ENCODE results near the gene ACOT8.
"Not testable (repeated sequence)": the region's sequence is repeated elsewhere in the genome, so short reads cannot be mapped to it uniquely, and the experiment has no call there.

Gene ACOT8

DNA sequence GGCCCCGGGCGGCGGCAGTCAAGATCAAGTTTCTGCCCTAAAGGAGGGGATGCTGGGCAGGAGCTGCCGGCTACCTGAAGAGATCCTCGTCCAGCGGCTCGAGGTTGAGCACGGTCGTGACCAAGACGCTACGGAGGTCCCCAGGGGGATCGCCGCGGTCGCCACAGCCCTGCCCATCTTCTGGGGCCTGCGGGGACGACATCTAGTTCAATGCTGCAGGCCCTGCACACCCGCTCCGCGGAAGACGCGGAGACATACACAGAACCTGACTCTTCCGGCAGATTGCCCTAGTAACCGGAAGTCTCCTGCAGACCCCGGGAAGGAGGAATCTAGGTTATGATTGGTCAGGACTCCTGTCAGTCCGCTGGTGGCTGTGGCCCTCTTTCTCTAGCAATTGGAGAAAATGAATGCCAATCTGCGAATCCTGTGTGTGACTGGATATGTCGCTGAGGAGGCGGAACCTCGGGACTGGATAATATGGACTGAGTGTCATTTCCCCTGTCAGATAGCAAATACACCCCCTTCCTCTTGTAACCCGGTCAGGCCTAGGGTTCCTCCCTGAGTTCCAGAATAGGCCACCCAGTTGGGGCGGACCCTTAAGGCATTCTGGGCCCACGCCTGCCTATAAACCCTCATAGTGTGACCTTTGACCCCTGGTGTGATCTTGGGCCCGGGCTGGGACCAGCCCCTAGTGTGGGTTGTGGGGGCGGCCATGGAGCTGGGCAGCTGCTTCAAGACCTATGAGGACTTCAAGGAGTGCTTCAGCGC is at the start of gene ACOT8, which contains the start of gene ZSWIM3:
Gene ACOT8 (minus strand): TSS at position 279 of the 768 bp plus-strand sequence. CDS start 77 bp downstream, at position 202.
Gene ZSWIM3 (plus strand): TSS at position 501 of the 768 bp plus-strand sequence. CDS start 212 bp downstream, at position 713.
- DNase-seq = peak; percentile 94

- DNase-seq = no peak
These were observed 48.4 kb upstream of the ACOT8 start for GRCh38 chr20:45905505-45906079.

DNA sequence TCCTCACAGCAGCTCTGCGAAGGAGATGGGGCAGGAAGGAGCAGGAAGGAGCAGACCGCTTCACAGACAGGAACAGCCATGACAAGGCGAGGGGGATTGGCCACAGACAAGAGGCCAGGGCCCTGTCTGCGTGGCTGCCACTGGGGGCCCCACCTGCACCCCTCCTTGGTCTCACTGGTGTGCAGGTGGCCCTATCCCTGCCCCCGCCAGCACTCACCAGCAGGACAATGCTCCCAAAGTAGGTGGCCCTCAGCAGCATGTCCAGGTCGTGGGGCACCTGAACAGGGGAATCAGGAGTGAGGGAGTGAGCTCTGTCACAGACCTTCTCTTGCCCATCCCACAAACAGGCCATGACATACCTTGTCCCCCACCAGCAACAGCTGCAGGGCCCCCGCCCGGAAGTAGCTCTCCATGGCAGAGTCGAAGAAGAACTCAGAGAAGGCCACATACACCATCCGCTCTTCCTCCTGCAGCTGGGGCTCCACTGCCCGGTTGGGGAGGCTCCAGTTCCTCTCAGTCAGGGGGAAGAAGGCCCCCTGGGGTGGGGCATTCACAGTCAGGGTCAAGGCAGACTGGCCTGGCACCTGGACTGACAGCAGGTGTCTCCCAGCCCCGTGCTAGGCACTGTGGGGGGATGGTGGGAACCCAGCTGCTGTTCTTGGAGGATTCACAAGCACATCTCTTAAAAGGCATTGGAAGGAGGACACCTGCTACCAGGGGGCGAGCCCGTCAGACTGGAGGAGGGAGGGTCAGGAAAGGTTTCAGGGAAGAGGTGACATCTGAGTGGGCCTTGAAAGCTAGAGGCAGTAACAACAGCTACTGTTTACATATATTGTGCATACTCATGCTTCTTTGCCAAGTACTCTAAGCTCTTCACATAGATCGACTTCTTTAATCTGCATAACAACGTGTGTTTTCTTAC is 47.7 kb upstream of the ACOT8 start:
- DNase-seq = no peak

GRCh38 chr20:45902199-45902701 is 45.1 kb upstream of the ACOT8 start:
- DNase-seq = no peak

GRCh38 chr20:45901332-45901731 is 44.1 kb upstream of the ACOT8 start:
- DNase-seq = not testable (repeated sequence)

GRCh38 chr20:45899046-45899835 is 42.0 kb upstream of the ACOT8 start:
- no peak for DNase-seq

DNA sequence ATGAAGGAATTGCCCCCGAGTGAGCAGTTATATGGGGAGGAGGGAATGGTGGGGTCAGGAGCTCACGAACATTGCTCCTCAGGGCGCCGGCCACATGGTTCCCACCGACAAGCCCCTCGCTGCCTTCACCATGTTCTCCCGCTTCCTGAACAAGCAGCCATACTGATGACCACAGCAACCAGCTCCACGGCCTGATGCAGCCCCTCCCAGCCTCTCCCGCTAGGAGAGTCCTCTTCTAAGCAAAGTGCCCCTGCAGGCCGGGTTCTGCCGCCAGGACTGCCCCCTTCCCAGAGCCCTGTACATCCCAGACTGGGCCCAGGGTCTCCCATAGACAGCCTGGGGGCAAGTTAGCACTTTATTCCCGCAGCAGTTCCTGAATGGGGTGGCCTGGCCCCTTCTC is 41.1 kb upstream of the ACOT8 start:
- DNase-seq = no peak

GRCh38 chr20:45897692-45898091 is 40.5 kb upstream of the ACOT8 start:
- DNase-seq = no peak

DNA sequence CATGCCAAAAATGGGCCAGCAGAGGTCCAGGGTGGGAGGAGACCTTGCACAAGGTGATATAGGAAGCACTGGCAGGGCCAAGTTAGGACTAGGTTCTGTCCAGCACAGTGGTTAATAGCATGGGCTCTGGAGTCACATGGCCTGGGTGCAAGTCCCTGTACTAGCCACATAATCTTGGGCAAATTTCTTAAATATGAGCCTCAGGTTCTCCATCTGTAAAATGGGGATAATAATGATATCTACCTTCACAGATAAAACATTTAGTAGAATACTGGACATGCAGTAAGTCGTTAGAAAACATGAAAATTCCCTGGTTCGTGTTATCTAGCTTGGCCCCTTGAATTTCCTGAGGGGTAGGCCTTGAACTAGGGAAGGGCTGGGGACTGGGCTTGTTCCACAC is 40.1 kb upstream of the ACOT8 start:
- DNase-seq = no peak

DNA sequence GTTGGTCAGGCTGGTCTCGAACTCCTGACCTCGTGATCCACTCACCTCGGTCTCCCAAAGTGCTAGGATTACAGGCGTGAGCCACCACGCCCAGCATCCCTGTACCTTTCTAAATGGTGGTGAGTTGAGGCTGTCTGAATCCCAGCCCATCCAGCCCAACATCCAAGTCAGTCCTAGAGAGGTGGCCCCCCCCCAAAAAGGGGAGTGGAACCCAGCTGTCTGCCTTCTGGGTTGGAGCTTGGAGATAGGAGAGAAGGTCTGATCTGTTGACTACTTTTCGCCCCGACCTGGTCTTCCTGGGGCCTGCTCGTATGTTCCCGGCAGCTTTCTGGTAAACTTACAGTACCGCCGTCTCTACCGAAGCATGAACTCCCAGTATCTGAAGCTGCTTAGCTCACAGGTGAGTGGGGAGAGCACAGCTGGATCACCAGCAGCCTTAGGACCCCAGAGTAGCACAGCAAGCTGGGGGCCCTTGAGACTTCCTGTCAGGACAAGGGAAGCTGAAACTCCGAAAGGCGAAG is 39.5 kb upstream of the ACOT8 start:
- DNase-seq = no peak

- DNase-seq = no peak
These were observed 37.6 kb upstream of the ACOT8 start for GRCh38 chr20:45894797-45895196.

DNA sequence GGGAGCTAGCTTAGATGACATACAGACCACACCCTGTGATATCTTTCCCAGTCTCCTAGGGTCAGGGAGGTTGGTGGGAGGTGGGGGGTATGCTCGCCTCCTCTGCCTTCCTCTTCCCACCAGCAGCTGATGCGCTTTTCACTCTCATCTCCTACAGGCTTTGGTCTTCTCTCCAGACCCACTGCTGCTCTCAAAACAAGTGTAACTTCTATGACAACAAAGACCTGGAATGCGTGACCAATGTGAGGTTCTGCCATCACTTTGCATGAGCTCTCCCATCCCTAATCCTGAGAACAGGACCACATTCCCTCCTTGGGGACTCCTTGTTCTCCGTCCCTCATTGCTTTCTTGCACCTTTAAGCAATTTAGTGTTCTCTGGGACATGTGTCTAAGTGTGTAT is 36.6 kb upstream of the ACOT8 start:
- DNase-seq = no peak

DNA sequence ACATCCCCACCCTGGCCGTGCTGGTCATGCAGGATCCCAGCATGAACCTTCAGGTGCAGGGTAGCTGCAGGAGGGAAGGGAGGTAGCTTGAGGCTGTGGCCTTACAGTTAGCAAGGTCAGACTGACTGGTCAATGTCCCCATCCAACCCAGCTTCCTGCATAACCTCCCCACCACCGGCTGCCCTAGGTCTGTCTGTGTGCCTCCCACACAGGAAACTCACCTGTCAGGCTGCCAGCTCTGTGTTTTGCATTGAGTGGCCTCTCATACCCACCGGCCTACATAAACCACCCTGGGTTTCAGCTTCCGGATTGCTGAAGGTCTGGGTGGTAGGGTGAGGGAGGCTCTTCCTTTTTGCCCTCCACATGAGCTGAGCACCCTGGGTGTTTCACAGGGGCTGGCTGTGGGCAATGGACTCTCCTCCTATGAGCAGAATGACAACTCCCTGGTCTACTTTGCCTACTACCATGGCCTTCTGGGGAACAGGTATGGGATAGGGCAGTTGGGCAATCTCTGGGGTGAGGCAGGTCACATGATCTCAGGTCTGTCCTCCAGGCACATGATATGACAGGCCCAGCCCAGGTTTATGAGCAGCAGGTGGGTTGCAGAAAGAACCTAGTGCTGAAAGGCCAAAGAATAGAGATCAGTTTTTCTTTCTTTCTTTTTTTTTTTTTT is 35.8 kb upstream of the ACOT8 start:
- no peak for DNase-seq

DNA sequence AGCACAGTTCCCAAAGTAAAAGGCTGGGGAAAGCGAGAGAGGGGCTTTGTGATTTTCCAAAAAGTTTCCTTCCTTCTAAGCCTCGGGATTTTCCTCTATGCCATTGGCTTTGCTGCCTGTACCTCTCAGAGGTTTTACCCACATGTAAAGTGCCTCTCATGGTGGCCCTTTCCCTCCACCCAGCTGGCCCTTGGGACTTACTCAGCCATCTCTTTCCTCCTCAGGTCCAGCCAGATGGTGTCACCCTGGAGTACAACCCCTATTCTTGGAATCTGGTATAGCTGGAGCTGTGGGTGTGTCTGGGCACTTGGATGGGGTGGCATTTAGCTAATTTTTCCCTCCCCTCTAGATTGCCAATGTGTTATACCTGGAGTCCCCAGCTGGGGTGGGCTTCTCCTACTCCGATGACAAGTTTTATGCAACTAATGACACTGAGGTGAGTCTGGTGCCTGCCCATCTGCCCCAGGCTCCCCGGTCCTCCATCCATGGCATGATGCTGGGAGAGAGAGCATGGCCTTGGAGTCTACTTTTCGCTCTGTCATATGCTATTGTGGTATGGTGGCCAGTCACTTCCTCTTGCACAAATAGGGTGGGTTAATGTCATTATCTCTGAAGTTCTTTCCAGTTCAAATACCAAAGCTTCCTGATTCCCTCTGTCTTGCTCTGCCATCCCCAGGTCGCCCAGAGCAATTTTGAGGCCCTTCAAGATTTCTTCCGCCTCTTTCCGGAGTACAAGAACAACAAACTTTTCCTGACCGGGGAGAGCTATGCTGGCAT is 35.0 kb upstream of the ACOT8 start:
- no peak for DNase-seq

- peak; percentile 31 for DNase-seq
These were observed 34.1 kb upstream of the ACOT8 start, which contains the start of the genes CTSA and NEURL2 for GRCh38 chr20:45890985-45891983. Gene CTSA, plus strand, starts transcription at chr20:45891335. Its CDS starts 234 bp downstream, at chr20:45891569. Gene NEURL2, minus strand, starts transcription at chr20:45891208. Its CDS starts 217 bp downstream, at chr20:45890991.

GRCh38 chr20:45890077-45890984 is 33.1 kb upstream of the ACOT8 start:
- no peak for DNase-seq

DNA sequence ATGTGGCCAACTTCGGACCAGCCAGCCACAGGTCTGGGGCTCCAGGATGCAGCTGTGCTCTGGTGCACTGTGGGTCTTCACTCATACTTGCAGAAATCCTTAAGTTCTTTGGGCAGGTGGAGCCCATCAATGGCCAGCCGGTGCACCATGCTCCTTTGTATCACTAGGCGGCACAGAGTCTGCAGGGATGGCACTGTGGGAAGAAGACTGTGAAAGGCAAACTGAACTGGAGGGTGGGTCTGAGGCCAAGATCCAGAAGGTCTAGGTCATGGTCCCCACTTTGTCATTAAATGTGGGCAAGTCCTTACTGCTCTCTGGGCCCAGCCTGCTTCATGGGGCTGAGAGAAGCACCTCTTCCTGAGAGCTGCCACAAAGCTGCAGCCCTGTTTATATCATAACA is 31.5 kb upstream of the ACOT8 start:
- no peak for DNase-seq

DNA sequence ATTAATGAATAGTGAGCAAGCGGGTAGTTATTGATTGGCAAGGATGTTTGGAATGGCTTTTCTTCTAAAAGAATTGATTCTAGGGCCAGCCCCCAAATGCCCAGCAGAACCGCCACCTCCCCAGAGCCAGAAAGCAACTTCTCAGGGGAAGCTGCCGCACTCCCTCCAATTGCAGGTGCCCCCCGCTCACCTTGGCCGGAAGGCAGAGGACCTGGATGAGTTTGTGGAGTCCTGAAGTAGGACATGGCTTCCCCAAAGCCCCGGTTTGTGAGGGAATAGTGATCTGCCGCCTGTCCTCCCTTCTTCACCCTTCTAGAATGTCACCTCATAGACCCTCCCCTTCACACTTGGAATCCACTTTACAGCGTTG is 30.1 kb upstream of the ACOT8 start, which contains the start of gene SPATA25:
Gene SPATA25 (minus strand): TSS at position 277 of the 370 bp plus-strand sequence. CDS start 32 bp downstream, at position 245.
- DNase-seq = no peak

Measured in NCI-H1048 (cell line).